Tibial artery (tissue), 4 donors: ENCODE data around the gene ZNF285.

Experiments used
- DNase-seq, 2 donors: peaks; one replicate each; pipeline ENCODE4 v3.0.0-alpha.2; 2019
- H3K27ac ChIP-seq, 2 donors: fragments of 200-600 bp; sonication (generic) in 1 of 2; 1 replicate in 1 of 2; 2 replicates in 1 of 2; pipeline ENCODE4 v1.5.1; 2018 to 2019; ENCODE audit warnings: mild to moderate bottlenecking in 1 of 2
- H3K27me3 ChIP-seq, 2 donors: fragments of 200-600 bp; sonication (generic) in 1 of 2; one replicate each; pipeline versions ENCODE4 v1.5.1 to v1.6.0; 2016 to 2019
- H3K36me3 ChIP-seq, 3 donors: fragments of 200-600 bp; sonication (generic) in 2 of 3; one replicate each; pipeline ENCODE4 v1.5.1; 2016 to 2019; ENCODE audit warnings: mild to moderate bottlenecking in 2 of 3
- H3K4me1 ChIP-seq, 4 donors: fragments of 200-600 bp; sonication (generic) in 2 of 4; 1 replicate in 3 of 4; 2 replicates in 1 of 4; pipeline ENCODE4 v1.5.1; 2016 to 2019
- H3K4me3 ChIP-seq, 2 donors: fragments of 200-600 bp; sonication (generic) in 1 of 2; 1 replicate in 1 of 2; 2 replicates in 1 of 2; pipeline ENCODE4 v1.5.1; 2018 to 2019; ENCODE audit warnings: mild to moderate bottlenecking in 2 of 2
- H3K9me3 ChIP-seq, 3 donors: fragments of 200-600 bp; sonication (generic) in 1 of 3; one replicate each; pipeline ENCODE4 v1.5.1; 2016 to 2019
- CTCF ChIP-seq, 2 experiments: fragments of 200-600 bp in 1 of 2; fragments of 450-650 bp in 1 of 2; IDR thresholded peaks; one replicate each; pipeline ENCODE4 v1.5.1; 2017 to 2019; ENCODE audit warnings: antibody characterized with exemption in 2 of 2, mild to moderate bottlenecking in 1 of 2, moderate library complexity in 1 of 2
- intact Hi-C: fragments of 100-400 bp; cut with DNase I; formaldehyde crosslinking; loops from one replicate; pipeline ENCODE4 v1.15.0; 2023; ENCODE audit warnings: low total_unique reads

ZNF285 gene

GRCh38 chr19:44374789-44375188 is 26.6 kb downstream of the ZNF285 start:
- Histone ChIP-seq H3K27ac (no peak overlapping the region), H3K27me3 (no peaks in the 10 kb centered on the region), H3K4me1 (no peaks in the 10 kb centered on the region), H3K9me3 (peaks cover 0 to 34% (median 12%) of the 10 kb centered on the region in 3 donors), H3K4me3 (no peak overlapping the region), H3K36me3 (no peaks in the 10 kb centered on the region)
- DNase-seq = no peak
- intact Hi-C loops = no loop called here
- TF ChIP-seq CTCF (IDR thresholded peaks at IDR 0.05) = no peak

- no peak overlapping the region for H3K27ac ChIP-seq
- no peak overlapping the region for H3K4me3 ChIP-seq
- TF ChIP-seq CTCF (IDR thresholded peaks at IDR 0.05) = no peak
- no peak for DNase-seq
- no peaks in the 10 kb centered on the region for H3K4me1 ChIP-seq
- intact Hi-C loops = no loop called here
- no peaks in the 10 kb centered on the region for H3K27me3 ChIP-seq
- peaks cover 0 to 31% (median 11%) of the 10 kb centered on the region in 3 donors for H3K9me3 ChIP-seq
- H3K36me3 ChIP-seq = no peaks in the 10 kb centered on the region
Measured at GRCh38 chr19:44371815-44372480, 29.5 kb downstream of the ZNF285 start.

GRCh38 chr19:44367024-44367423 is 34.4 kb downstream of the ZNF285 start:
- DNase-seq = no peak
- Histone ChIP-seq H3K9me3 (peaks cover 0 to 10% (median 5%) of the 10 kb centered on the region in 3 donors), H3K4me1 (no peaks in the 10 kb centered on the region), H3K27ac (no peak overlapping the region), H3K4me3 (no peak overlapping the region), H3K27me3 (no peaks in the 10 kb centered on the region), H3K36me3 (no peaks in the 10 kb centered on the region)
- no peak for TF ChIP-seq CTCF (IDR thresholded peaks at IDR 0.05)
- intact Hi-C loops = no loop called here

- no peaks in the 10 kb centered on the region for H3K27me3 ChIP-seq
- H3K27ac ChIP-seq = peak within 1 kb of the TSS; percentile 66 to 68
- H3K9me3 ChIP-seq = peaks cover 0 to 23% (median 0%) of the 10 kb centered on the region in 3 donors
- intact Hi-C loops = no loop called here
- peaks cover 0 to 14% (median 3%) of the 10 kb centered on the region in 4 donors for H3K4me1 ChIP-seq
- H3K4me3 ChIP-seq = peak within 1 kb of the TSS; percentile 55 to 62
- DNase-seq = peak; percentile 86 to 93
- TF ChIP-seq CTCF (IDR thresholded peaks at IDR 0.05) = no peak
- H3K36me3 ChIP-seq = peaks cover 0 to 4% (median 0%) of the 10 kb centered on the region in 3 donors
Measured at GRCh38 chr19:44356383-44357111, 44.9 kb downstream of the ZNF285 start, which contains the start of gene ZNF112. TSS of gene ZNF112 (minus strand) at chr19:44356680. CDS start at chr19:44340539, 16,141 bp downstream.

- no peak for DNase-seq
- Histone ChIP-seq H3K27me3 (no peaks in the 10 kb centered on the region), H3K4me1 (no peaks in the 10 kb centered on the region), H3K4me3 (no peak overlapping the region), H3K27ac (no peak overlapping the region), H3K36me3 (peaks cover 33 to 82% (median 54%) of the 10 kb centered on the region in 3 donors), H3K9me3 (peaks cover 0 to 94% (median 49%) of the 10 kb centered on the region in 3 donors)
- intact Hi-C loops = no loop called here
- TF ChIP-seq CTCF (IDR thresholded peaks at IDR 0.05) = no peak
Measured at GRCh38 chr19:44346556-44346955, 54.9 kb downstream of the ZNF285 start.
